Osteocyte (in vitro differentiated cells): ENCODE data around the gene PRMT7. TPM values are rescaled to one million over a fixed set of nuclear protein-coding genes. Genes with fewer than 3 reads are reported as not detected.

ENCODE experiments used
- DNase-seq: peaks from one replicate; pipeline ENCODE4 v3.0.0; 2021; ENCODE audit warnings: mixed read lengths; ENCODE audit not compliant: unreplicated experiment; ENCODE audit errors: extremely low spot score
- H3K27ac Mint-ChIP-seq: one replicate; pipeline ENCODE4 v1.8.0; 2021; ENCODE audit warnings: mild to moderate bottlenecking, mixed read lengths; ENCODE audit not compliant: unreplicated experiment
- H3K27me3 Mint-ChIP-seq: one replicate; pipeline ENCODE4 v1.8.0; 2021; ENCODE audit warnings: mixed read lengths; ENCODE audit not compliant: unreplicated experiment
- H3K36me3 Mint-ChIP-seq: one replicate; pipeline ENCODE4 v1.8.0; 2021; ENCODE audit warnings: mixed read lengths; ENCODE audit not compliant: unreplicated experiment
- H3K4me1 Mint-ChIP-seq: one replicate; pipeline ENCODE4 v1.8.0; 2021; ENCODE audit warnings: mixed read lengths; ENCODE audit not compliant: unreplicated experiment
- H3K4me3 Mint-ChIP-seq: one replicate; pipeline ENCODE4 v1.8.0; 2021; ENCODE audit warnings: mild to moderate bottlenecking, moderate library complexity, mixed read lengths; ENCODE audit not compliant: unreplicated experiment
- H3K9me3 Mint-ChIP-seq: one replicate; pipeline ENCODE4 v1.8.0; 2021; ENCODE audit warnings: mixed read lengths; ENCODE audit not compliant: unreplicated experiment
- CTCF ChIP-seq: fragments of 200-600 bp; sonication (generic); IDR thresholded peaks from 2 replicates; pipeline ENCODE4 v1.5.0; 2021; ENCODE audit warnings: antibody characterized with exemption, mild to moderate bottlenecking, moderate library complexity
- total RNA-seq: library from RNA; stranded (reverse); gene quantifications from 2 replicates; pipeline ENCODE4 v1.2.1, GENCODE V29; 2021

PRMT7 gene
- total RNA-seq, 1 donor from 2014 or later: 38.4 TPM

GRCh38 chr16:68378436-68379415 is 67.9 kb downstream of the PRMT7 start:
- Mint-ChIP-seq H3K27ac (no peak overlapping the region), H3K4me3 (no peak overlapping the region), H3K9me3 (no peaks in the 10 kb centered on the region), H3K27me3 (peaks cover 12% of the 10 kb centered on the region), H3K4me1 (no peaks in the 10 kb centered on the region), H3K36me3 (no peaks in the 10 kb centered on the region)
- DNase-seq: no peak
- TF ChIP-seq CTCF: no peak

GRCh38 chr16:68379472-68380347 is 68.9 kb downstream of the PRMT7 start:
- Mint-ChIP-seq H3K27ac (no peak overlapping the region), H3K4me1 (no peaks in the 10 kb centered on the region), H3K4me3 (no peak overlapping the region), H3K9me3 (no peaks in the 10 kb centered on the region), H3K27me3 (peaks cover 11% of the 10 kb centered on the region), H3K36me3 (no peaks in the 10 kb centered on the region)
- DNase-seq: no peak
- TF ChIP-seq CTCF: no peak

- Mint-ChIP-seq H3K4me1 (no peaks in the 10 kb centered on the region), H3K27ac (no peak overlapping the region), H3K36me3 (no peaks in the 10 kb centered on the region), H3K9me3 (no peaks in the 10 kb centered on the region), H3K27me3 (peaks cover 10% of the 10 kb centered on the region), H3K4me3 (no peak overlapping the region)
- no peak for DNase-seq
- no peak for TF ChIP-seq CTCF
Measured at GRCh38 chr16:68380348-68380670, 69.5 kb downstream of the PRMT7 start.

- Mint-ChIP-seq H3K4me3 (no peak overlapping the region), H3K36me3 (no peaks in the 10 kb centered on the region), H3K27ac (no peak overlapping the region), H3K27me3 (peaks cover 10% of the 10 kb centered on the region), H3K9me3 (no peaks in the 10 kb centered on the region), H3K4me1 (no peaks in the 10 kb centered on the region)
- no peak for DNase-seq
- TF ChIP-seq CTCF: no peak
Measured at GRCh38 chr16:68380676-68381362, 70.0 kb downstream of the PRMT7 start.
